GDM1 (cell line): Measurements from ENCODE around the gene PRKAG3.

Experiments
- DNase-seq: peaks from one replicate; lab custom pipeline; 2025; lab: John Stamatoyannopoulos, UW

The PRKAG3 gene

GRCh38 chr2:218831378-218831990 lies at the start of gene PRKAG3:
TSS of gene PRKAG3 (minus strand) at chr2:218831803.
- DNase-seq: no peak

GRCh38 chr2:218880859-218881594 lies 49.4 kb upstream of the PRKAG3 start:
- DNase-seq: no peak

DNA sequence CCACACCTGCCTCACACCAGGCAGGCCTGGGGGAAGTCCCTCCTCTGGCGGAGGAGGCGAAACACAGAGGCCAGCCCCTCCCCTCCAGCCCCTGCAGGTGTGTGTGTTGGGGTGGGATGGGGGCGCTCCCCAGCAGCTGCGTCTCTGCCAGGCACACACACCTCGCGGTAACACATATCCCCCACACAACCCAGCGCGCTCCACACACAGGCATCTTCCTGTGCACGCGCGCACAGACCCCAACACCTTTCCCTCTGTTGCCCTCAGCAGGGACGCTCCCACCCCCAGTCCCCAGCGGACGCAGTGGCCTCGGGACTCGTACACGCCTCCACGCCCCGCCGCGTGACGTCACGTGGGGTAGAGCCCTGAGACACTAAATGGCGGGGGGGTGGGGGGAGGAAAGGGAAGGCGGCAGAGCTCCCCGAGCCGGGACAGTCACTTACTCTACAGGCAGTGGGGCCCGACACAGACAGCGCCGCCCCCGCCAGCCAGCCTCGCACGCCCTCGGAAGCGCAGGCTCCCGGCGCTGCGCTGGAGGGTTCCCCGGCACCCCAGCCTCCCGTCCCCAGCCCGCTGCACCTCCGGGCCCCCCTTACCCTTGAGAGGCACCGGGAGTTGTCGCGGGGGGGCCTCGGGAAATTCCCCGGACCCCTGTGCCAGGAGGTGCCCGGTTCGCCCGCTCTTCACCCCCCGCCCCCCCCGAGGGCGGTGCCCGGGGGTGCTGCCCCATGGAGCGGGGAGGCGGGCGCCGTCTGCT lies 48.7 kb upstream of the PRKAG3 start, which contains the start of gene WNT10A:
Gene WNT10A, plus strand, starts transcription at position 751 of the 757 bp plus-strand sequence. CDS start 144 bp downstream, outside the sequence.
- DNase-seq: no peak

- DNase-seq: no peak
Observed at GRCh38 chr2:218879776-218880101, 48.1 kb upstream of the PRKAG3 start.

GRCh38 chr2:218878926-218879761 lies 47.5 kb upstream of the PRKAG3 start:
- no peak for DNase-seq

GRCh38 chr2:218878486-218878885 lies 46.9 kb upstream of the PRKAG3 start:
- no peak for DNase-seq

DNA sequence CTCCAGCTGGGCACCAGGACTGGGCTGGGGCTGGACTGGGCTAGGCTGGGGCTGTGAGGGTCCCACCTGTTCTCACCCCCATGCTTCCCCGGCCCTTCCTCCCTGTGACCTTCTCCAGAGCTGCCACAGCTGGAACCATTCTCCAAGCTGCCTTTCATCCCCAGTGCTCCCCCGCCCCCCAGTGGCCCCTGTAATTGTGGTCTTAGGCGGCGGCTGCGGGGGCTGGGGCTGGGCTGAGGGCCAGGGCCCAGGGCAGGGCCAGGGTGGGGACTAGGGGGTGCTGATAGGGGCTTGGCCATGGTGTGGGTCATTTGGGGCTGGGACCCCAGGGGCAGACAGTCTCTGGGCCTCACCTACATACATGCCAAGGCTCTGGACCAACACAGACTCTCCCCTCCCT lies 46.3 kb upstream of the PRKAG3 start:
- DNase-seq: no peak

GRCh38 chr2:218877331-218877730 lies 45.7 kb upstream of the PRKAG3 start:
- no peak for DNase-seq

DNA sequence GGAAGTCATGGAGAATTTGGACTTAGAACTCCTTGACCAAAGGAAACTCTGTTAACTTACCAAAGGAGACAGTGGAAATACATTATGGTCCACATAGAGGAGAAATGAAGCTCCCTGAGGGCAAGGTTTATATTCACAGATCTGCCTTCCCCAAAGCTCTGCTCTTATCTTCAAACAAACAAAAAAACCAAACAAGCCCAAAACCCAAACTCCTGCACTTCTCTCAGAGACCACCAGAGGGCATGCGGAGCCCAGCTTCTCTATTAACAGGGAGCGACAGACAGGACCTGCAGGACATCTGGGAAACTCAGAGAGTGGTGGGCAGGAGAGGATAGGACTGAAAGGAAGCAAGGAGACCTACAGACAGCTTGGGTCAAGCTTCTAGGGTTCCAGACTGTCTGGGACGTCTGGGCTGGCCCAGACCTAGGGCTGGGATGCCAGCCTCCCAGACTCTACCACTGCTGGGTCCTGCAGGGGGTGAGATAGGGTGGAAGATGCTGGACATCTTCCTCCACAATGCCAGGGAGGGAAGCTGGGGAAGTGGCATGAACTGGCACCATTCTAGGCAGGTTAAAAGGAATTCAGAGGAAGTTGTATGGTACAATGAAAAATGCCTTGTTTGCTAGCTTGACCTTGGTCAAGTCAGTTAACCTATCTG lies 45.1 kb upstream of the PRKAG3 start:
- DNase-seq: no peak

DNA sequence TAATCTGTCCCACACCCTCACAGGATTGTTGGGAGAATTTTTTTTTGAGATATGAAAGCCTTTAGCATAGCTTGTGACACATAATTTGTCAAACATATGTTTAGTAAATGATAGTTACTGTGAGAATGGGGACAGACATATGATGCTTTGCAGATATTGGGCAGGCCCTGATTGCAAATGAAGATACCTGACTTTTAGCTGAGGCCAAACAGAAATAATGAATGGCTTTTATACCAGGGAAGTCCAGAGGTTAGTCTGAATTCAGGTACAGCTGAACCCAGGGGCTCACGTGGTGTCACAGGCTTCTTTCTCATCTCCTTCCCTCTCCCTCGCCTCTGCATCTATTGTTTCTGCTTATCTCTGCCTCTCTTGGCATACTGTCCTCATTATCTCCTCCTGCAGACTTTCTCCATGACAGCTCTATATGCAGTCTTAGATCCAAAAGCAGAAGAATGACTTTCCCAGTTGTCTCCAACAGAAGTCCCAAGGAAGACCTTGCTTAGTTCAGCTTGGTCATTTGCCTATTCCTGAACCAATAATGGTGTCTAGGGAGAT lies 44.2 kb upstream of the PRKAG3 start:
- DNase-seq: no peak

DNA sequence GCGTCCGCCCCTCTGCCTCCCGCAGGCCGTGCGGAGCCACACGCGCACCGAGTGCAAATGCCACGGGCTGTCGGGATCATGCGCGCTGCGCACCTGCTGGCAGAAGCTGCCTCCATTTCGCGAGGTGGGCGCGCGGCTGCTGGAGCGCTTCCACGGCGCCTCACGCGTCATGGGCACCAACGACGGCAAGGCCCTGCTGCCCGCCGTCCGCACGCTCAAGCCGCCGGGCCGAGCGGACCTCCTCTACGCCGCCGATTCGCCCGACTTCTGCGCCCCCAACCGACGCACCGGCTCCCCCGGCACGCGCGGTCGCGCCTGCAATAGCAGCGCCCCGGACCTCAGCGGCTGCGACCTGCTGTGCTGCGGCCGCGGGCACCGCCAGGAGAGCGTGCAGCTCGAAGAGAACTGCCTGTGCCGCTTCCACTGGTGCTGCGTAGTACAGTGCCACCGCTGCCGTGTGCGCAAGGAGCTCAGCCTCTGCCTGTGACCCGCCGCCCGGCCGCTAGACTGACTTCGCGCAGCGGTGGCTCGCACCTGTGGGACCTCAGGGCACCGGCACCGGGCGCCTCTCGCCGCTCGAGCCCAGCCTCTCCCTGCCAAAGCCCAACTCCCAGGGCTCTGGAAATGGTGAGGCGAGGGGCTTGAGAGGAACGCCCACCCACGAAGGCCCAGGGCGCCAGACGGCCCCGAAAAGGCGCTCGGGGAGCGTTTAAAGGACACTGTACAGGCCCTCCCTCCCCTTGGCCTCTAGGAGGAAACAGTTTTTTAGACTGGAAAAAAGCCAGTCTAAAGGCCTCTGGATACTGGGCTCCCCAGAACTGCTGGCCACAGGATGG lies 42.0 kb upstream of the PRKAG3 start:
- no peak for DNase-seq

- no peak for DNase-seq
Observed at GRCh38 chr2:218872645-218873358, 41.2 kb upstream of the PRKAG3 start.

DNA sequence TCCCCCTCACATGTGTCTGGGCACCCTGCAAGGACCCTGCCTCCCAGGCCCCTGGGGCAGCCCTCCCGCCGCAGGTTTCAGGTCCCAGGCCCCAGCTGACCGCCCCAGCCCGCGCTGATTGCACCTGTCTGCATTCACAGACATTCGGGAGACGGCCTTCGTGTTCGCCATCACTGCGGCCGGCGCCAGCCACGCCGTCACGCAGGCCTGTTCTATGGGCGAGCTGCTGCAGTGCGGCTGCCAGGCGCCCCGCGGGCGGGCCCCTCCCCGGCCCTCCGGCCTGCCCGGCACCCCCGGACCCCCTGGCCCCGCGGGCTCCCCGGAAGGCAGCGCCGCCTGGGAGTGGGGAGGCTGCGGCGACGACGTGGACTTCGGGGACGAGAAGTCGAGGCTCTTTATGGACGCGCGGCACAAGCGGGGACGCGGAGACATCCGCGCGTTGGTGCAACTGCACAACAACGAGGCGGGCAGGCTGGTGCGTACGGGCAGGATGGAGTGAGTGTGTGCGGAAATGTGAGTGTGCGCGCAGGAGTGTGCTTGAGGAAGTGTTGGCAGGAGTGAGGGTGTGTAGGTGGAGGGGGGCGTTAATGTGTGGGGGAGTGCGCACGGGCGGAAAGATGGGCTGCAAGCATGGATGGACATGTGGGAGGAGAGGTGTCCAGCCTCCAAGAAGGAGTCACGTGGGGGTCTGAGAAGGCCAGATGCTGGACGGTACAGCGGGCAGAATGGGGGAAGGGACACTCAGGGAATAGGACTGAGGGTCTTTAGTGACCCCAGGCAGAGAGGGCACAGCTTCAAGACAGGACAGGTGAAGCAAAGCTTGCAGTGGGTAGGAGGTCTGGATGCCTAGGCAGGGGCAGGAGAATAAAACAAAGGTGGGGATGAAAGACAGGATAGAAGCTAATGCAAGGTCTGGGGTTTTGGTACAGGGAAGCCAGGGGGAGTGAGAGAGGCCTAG lies 40.0 kb upstream of the PRKAG3 start:
- no peak for DNase-seq

GRCh38 chr2:218870984-218871344 lies 39.4 kb upstream of the PRKAG3 start:
- DNase-seq: no peak

DNA sequence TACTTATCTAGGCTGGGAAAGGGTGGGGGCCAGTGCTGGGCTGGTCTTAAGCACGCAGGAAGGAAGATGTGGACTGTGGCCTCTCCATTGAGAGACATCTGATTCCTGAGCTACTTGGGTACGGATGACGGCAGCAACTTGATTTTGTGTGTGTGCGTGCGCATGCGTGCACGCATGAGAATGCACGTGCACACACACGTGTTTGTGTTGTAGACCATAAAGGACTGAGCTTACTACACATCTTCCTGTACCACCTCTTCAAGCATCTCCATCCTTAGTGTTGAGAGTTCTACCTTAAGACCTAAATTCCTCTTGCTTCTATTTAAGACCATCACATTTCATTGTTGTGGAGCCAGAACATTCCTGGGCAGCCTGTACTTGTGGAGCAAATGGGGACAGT lies 37.5 kb upstream of the PRKAG3 start:
- no peak for DNase-seq

- no peak for DNase-seq
Observed at GRCh38 chr2:218867900-218868299, 36.3 kb upstream of the PRKAG3 start.

DNA sequence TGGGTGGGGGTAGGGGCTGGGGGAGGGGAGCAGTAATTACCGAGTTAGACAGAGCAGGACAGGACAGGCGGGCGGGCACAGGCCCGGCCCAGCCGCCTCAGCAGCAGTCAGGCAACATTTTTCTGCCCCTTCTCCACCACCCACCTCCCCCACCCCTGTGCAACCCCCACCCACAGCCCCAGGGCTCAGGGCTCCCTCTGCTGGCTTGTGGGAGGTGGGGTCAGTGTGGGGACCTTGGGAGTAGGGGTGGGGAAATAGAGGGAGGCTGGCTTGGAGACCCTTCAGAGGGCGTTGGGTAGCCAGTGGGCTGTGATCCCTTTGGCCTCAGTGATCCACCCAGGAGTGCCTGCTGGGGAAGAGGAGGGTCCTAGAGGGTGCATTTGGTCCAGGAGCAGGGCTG lies 34.4 kb upstream of the PRKAG3 start:
- DNase-seq: no peak

- no peak for DNase-seq
Observed at GRCh38 chr2:218865396-218865795, 33.8 kb upstream of the PRKAG3 start.
